ENCODE results near the gene ZNF544. TPM values are rescaled to one million over a fixed set of nuclear protein-coding genes. Genes with fewer than 3 reads are reported as not detected.
A peak's percentile ranks its signal among the peaks of the same experiment; 100 is the strongest.

ZNF544 gene
- polyA plus RNA-seq, 2 of the 4 experiments (the other 2 are of a cell fraction), result 23.7 to 33.1 TPM

DNA sequence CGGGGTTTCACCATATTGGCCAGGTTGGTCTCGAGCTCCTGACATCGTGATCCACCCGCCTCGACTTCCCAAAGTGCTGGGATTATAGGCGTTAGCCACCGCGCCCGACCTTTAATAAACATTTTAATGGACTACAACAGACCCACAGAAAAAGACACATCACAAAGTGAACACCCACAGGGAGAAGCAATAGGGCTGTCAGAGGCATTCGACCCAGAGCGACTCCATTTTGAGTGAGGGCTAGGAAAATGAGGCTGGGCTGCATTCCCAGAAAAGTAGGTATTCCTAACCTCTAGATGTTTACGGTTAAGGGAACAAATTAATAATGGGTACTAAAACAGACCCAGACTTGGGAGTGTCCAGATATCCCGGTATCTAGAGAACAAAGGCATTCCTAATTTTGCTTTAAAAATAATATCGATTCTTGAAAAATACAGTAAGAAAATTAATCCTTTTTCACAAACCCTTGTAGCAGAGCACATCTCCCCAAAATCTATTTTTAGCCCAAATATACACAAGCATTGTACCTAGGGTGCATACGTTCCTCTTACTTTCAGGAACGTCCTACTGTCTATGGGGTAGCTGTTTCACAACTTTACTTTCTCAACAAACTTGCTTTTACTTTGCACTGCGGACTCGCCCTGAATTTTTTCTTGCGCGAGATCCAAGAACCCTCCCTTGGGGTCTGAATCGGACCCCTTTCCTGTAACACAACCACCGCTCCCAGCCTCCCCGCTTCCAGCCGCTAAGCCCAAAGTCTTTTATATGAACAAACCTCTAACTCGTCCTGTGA is 49.2 kb downstream of the ZNF544 start (continued):
- TF ChIP-seq MAFK (IDR thresholded peaks at IDR 0.05; ENCODE audit: partially characterized antibody), result peak; percentile 10
- TF ChIP-seq RNF2 (IDR thresholded peaks at IDR 0.05; ENCODE audit: borderline replicate concordance, low read depth), result no peak
- no peak for TF ChIP-seq CBX2 (IDR thresholded peaks at IDR 0.05; ENCODE audit: borderline replicate concordance, low read depth)

DNA sequence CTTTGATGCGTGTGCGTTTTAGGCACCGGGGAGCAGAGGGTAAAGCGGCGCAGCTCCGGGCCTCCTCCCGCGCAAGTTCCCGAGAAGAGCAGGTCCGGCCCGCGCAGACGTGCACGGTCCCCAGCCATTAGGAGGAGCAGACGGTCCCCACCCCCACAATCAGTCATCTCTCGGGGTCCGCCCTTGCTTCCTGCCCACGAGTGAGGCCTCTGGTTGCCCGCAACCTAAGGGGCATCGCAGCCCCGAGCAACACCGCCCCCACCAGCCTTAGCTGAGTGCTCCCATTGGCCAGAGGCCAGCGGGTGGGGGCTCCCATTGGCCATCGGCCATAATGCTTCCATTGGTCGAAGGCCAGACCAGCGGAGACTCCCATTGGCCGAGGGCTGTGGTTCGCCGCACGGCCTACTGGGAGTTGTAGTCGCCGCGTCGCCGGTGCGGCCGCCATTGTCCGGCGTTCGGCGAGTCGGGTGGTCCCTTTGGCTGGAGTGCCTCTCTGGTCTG is 49.9 kb downstream of the ZNF544 start, which contains the start of gene ZNF8:
TSS of gene ZNF8 (plus strand) at position 415 of the 501 bp plus-strand sequence. CDS start 127 bp downstream, outside the sequence.
- POLR2A ChIA-PET, result interaction anchor here (0.6 to 2.0 kb wide), 9 partner anchors 9 to 103 kb away, joined by 3 to 15 read pairs (median 4); partner anchors contain the start of genes ERVK3-1, ZNF274, ZNF497 and ZNF544
- H3K4me3 ChIP-seq, result peak within 1 kb of the TSS; percentile 85
- peak; percentile 71 for TF ChIP-seq POLR2A (IDR thresholded peaks at IDR 0.05; ENCODE audit: low read length)
- TF ChIP-seq EHMT2 (IDR thresholded peaks at IDR 0.05; ENCODE audit: low read depth), result no peak
- no peak for TF ChIP-seq RNF2 (IDR thresholded peaks at IDR 0.05; ENCODE audit: borderline replicate concordance, low read depth)
- TF ChIP-seq HOXB13 (CRISPR knock-in tag; IDR thresholded peaks at IDR 0.05; ENCODE audit: low read depth), result no peak
- TF ChIP-seq FOSB (CRISPR knock-in tag; IDR thresholded peaks at IDR 0.05), result no peak
- no peak for TF ChIP-seq NFE2L2 (conservative IDR thresholded peaks at IDR 0.05; ENCODE audit: low read length)
- peak; percentile 84 for TF ChIP-seq HOXB5 (CRISPR knock-in tag; IDR thresholded peaks at IDR 0.05)
- TF ChIP-seq, protein P1, sequence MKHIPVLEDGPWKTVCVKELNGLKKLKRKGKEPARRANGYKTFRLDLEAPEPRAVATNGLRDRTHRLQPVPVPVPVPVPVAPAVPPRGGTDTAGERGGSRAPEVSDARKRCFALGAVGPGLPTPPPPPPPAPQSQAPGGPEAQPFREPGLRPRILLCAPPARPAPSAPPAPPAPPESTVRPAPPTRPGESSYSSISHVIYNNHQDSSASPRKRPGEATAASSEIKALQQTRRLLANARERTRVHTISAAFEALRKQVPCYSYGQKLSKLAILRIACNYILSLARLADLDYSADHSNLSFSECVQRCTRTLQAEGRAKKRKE (CRISPR knock-in tag; IDR thresholded peaks at IDR 0.05; ENCODE audit: low read depth), result no peak
- 0 out of 2 replicates have a peak, but pooled peaks have one; percentile 9 for TF ChIP-seq TFCP2L1 (CRISPR knock-in tag; IDR thresholded peaks at IDR 0.05)
- no peak for TF ChIP-seq KDM5A (IDR thresholded peaks at IDR 0.05)
- no peak for TF ChIP-seq NPAS2 (CRISPR knock-in tag; IDR thresholded peaks at IDR 0.05; ENCODE audit: borderline replicate concordance)
- 0 out of 5 replicates have a peak, but pooled peaks of 1 of the 2 experiments have one; percentile 10 for TF ChIP-seq RAD21 (conservative IDR thresholded peaks at IDR 0.05 in 1 of 2, IDR thresholded peaks at IDR 0.05 in 1 of 2)
- TF ChIP-seq ZFP36 (IDR thresholded peaks at IDR 0.05; ENCODE audit: borderline replicate concordance, partially characterized antibody), result no peak
- TF ChIP-seq JUN (IDR thresholded peaks at IDR 0.05), result peak; percentile 76 to 82; a peak in 3 of 5 replicates
- TF ChIP-seq CBX2 (IDR thresholded peaks at IDR 0.05; ENCODE audit: borderline replicate concordance, low read depth), result no peak
- peak; percentile 55 for TF ChIP-seq CHD2 (IDR thresholded peaks at IDR 0.05; ENCODE audit: low read length, partially characterized antibody)
- TF ChIP-seq FOSL2 (IDR thresholded peaks at IDR 0.05), result no peak
- 0 out of 2 replicates have a peak, but pooled peaks have one; percentile 41 for TF ChIP-seq FOSL2 (CRISPR knock-in tag; IDR thresholded peaks at IDR 0.05)
- TF ChIP-seq BHLHE40 (IDR thresholded peaks at IDR 0.05; ENCODE audit: low read depth, low read length), result no peak
- 0 out of 3 replicates have a peak, but pooled peaks have one; percentile 8 for TF ChIP-seq SMC3 (IDR thresholded peaks at IDR 0.05)
- TF ChIP-seq, protein P2, sequence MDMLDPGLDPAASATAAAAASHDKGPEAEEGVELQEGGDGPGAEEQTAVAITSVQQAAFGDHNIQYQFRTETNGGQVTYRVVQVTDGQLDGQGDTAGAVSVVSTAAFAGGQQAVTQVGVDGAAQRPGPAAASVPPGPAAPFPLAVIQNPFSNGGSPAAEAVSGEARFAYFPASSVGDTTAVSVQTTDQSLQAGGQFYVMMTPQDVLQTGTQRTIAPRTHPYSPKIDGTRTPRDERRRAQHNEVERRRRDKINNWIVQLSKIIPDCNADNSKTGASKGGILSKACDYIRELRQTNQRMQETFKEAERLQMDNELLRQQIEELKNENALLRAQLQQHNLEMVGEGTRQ (IDR thresholded peaks at IDR 0.05), result peak; percentile 28; the same call in 1 of the 2 replicates
- TF ChIP-seq MAZ (IDR thresholded peaks at IDR 0.05; ENCODE audit: borderline replicate concordance, low read depth, low read length), result peak; percentile 73; the same call in 1 of the 2 replicates
- no peak for TF ChIP-seq ZC3H11A (IDR thresholded peaks at IDR 0.05)
- TF ChIP-seq PHF8 (IDR thresholded peaks at IDR 0.05; ENCODE audit: borderline replicate concordance, low read depth), result no peak
- no peak for TF ChIP-seq EP300 (IDR thresholded peaks at IDR 0.05)
- no peak for TF ChIP-seq EHF (CRISPR knock-in tag; IDR thresholded peaks at IDR 0.05)
- TF ChIP-seq, protein P3, sequence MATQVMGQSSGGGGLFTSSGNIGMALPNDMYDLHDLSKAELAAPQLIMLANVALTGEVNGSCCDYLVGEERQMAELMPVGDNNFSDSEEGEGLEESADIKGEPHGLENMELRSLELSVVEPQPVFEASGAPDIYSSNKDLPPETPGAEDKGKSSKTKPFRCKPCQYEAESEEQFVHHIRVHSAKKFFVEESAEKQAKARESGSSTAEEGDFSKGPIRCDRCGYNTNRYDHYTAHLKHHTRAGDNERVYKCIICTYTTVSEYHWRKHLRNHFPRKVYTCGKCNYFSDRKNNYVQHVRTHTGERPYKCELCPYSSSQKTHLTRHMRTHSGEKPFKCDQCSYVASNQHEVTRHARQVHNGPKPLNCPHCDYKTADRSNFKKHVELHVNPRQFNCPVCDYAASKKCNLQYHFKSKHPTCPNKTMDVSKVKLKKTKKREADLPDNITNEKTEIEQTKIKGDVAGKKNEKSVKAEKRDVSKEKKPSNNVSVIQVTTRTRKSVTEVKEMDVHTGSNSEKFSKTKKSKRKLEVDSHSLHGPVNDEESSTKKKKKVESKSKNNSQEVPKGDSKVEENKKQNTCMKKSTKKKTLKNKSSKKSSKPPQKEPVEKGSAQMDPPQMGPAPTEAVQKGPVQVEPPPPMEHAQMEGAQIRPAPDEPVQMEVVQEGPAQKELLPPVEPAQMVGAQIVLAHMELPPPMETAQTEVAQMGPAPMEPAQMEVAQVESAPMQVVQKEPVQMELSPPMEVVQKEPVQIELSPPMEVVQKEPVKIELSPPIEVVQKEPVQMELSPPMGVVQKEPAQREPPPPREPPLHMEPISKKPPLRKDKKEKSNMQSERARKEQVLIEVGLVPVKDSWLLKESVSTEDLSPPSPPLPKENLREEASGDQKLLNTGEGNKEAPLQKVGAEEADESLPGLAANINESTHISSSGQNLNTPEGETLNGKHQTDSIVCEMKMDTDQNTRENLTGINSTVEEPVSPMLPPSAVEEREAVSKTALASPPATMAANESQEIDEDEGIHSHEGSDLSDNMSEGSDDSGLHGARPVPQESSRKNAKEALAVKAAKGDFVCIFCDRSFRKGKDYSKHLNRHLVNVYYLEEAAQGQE (IDR thresholded peaks at IDR 0.05), result peak; percentile 41
- TF ChIP-seq, protein P4, sequence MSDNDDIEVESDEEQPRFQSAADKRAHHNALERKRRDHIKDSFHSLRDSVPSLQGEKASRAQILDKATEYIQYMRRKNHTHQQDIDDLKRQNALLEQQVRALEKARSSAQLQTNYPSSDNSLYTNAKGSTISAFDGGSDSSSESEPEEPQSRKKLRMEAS (IDR thresholded peaks at IDR 0.05), result peak; percentile 76
- TF ChIP-seq, protein P5, sequence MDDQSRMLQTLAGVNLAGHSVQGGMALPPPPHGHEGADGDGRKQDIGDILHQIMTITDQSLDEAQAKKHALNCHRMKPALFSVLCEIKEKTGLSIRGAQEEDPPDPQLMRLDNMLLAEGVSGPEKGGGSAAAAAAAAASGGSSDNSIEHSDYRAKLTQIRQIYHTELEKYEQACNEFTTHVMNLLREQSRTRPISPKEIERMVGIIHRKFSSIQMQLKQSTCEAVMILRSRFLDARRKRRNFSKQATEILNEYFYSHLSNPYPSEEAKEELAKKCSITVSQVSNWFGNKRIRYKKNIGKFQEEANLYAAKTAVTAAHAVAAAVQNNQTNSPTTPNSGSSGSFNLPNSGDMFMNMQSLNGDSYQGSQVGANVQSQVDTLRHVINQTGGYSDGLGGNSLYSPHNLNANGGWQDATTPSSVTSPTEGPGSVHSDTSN (IDR thresholded peaks at IDR 0.05), result peak; percentile 38
- no peak for TF ChIP-seq KDM1A (IDR thresholded peaks at IDR 0.05; ENCODE audit: low read depth)
- TF ChIP-seq MYC (IDR thresholded peaks at IDR 0.05; ENCODE audit: borderline replicate concordance, low read length), result peak; percentile 79

More for the DNA sequence above, 49.9 kb downstream of the ZNF544 start, which contains the start of gene ZNF8:
- peak within 1 kb of the TSS; percentile 89 to 92 for H3K27ac ChIP-seq
- ATAC-seq (peak; percentile 97 to 98), FAIRE-seq (peak; percentile 39), DNase-seq (ENCODE audit: low read depth in 1 of 2, low spot score in 1 of 2) (peak; percentile 100)
- WGBS (ENCODE audit: missing lambda C conversion rate), result 2% methylated on average over 21 of the region's 42 CpGs
- CTCF ChIA-PET, result interaction anchor here (0.6 kb wide), 1 partner anchor 251 kb away, joined by 3 read pairs; no protein-coding TSS in a partner anchor
- peaks cover 86% of the 10 kb centered on the region for H3K9me3 ChIP-seq
- H3K4me1 ChIP-seq, result no peaks in the 10 kb centered on the region
- H3K4me2 ChIP-seq, result peak within 1 kb of the TSS; percentile 91

Measured in A549 (cell line).